ENCODE data around the gene GRHL1.

Gene GRHL1

GRCh38 chr2:9983401-9984216 is 32.1 kb downstream of the GRHL1 start:
- no peak for TF ChIP-seq CTCF (conservative IDR thresholded peaks at IDR 0.05; ENCODE audit: low read depth, low read length)
- DNase-seq (ENCODE audit: low read depth), result peak; percentile 31

GRCh38 chr2:9984217-9984739 is 32.8 kb downstream of the GRHL1 start:
- peak; percentile 71 for DNase-seq (ENCODE audit: low read depth)
- TF ChIP-seq CTCF (conservative IDR thresholded peaks at IDR 0.05; ENCODE audit: low read depth, low read length), result peak; percentile 66
- H3K4me3 ChIP-seq (ENCODE audit: low read depth, low read length), result no peak overlapping the region

More at GRCh38 chr2:9983401-9984216, 32.1 kb downstream of the GRHL1 start:
- no peak overlapping the region for H3K4me3 ChIP-seq (ENCODE audit: low read depth, low read length)

GRCh38 chr2:9984871-9985480 is 33.5 kb downstream of the GRHL1 start:
- TF ChIP-seq CTCF (conservative IDR thresholded peaks at IDR 0.05; ENCODE audit: low read depth, low read length), result no peak
- no peak overlapping the region for H3K4me3 ChIP-seq (ENCODE audit: low read depth, low read length)
- DNase-seq (ENCODE audit: low read depth), result no peak

GRCh38 chr2:9985531-9986328 is 34.2 kb downstream of the GRHL1 start:
- no peak for DNase-seq (ENCODE audit: low read depth)
- no peak overlapping the region for H3K4me3 ChIP-seq (ENCODE audit: low read depth, low read length)
- no peak for TF ChIP-seq CTCF (conservative IDR thresholded peaks at IDR 0.05; ENCODE audit: low read depth, low read length)

GRCh38 chr2:9988320-9988719 is 36.8 kb downstream of the GRHL1 start:
- no peak for TF ChIP-seq CTCF (conservative IDR thresholded peaks at IDR 0.05; ENCODE audit: low read depth, low read length)
- DNase-seq (ENCODE audit: low read depth), result no peak
- no peak overlapping the region for H3K4me3 ChIP-seq (ENCODE audit: low read depth, low read length)

- no peak for TF ChIP-seq CTCF (conservative IDR thresholded peaks at IDR 0.05; ENCODE audit: low read depth, low read length)
- no peak overlapping the region for H3K4me3 ChIP-seq (ENCODE audit: low read depth, low read length)
- DNase-seq (ENCODE audit: low read depth), result no peak
Observed at GRCh38 chr2:9990736-9991135, 39.2 kb downstream of the GRHL1 start.

Measured in choroid plexus epithelial cell (primary cell).